ENCODE results near the gene PRPF8. TPM values are rescaled to one million over a fixed set of nuclear protein-coding genes. Genes with fewer than 3 reads are reported as not detected.

PRPF8 gene
- total RNA-seq, 3 donors from 2014 or later: 506 to 585 (median 522) TPM

DNA sequence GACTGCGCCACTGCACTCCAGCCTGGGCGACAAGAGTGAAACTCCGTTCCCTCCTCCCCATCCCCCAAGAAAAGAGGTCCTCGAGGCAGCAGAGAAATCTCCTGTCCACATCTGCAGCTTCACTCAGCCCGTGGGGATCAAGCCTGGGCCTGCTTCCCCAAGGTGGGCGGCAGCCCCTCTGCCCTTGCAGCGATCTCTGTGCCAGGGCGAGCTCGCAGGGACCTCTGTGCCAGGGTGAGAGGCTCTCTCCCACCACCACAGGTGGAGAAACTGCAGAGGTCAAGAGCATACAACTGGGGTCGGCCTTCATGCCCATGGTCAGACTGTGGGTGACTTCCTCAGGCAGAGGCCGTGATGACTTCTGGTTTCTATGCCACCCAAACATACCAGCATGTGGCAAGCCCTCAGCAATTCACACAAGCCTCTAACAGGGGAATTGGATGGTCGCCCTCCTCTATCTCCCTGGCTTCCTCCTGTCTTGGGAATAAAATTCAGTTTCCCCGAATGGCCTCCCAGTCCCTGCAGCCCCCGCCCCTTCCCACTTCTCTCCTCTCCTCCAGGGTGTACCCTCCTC lies 61.5 kb downstream of the PRPF8 start:
- Mint-ChIP-seq H3K4me3 (no peak overlapping the region), H3K9me3 (no peaks in the 10 kb centered on the region), H3K36me3 (ENCODE audit: insufficient read depth) (peaks cover 2% of the 10 kb centered on the region), H3K27me3 (ENCODE audit: low read depth) (peaks cover 4% of the 10 kb centered on the region), H3K4me1 (ENCODE audit: low read depth) (peaks cover 12% of the 10 kb centered on the region)
- no peak for DNase-seq
- ATAC-seq: no peak

DNA sequence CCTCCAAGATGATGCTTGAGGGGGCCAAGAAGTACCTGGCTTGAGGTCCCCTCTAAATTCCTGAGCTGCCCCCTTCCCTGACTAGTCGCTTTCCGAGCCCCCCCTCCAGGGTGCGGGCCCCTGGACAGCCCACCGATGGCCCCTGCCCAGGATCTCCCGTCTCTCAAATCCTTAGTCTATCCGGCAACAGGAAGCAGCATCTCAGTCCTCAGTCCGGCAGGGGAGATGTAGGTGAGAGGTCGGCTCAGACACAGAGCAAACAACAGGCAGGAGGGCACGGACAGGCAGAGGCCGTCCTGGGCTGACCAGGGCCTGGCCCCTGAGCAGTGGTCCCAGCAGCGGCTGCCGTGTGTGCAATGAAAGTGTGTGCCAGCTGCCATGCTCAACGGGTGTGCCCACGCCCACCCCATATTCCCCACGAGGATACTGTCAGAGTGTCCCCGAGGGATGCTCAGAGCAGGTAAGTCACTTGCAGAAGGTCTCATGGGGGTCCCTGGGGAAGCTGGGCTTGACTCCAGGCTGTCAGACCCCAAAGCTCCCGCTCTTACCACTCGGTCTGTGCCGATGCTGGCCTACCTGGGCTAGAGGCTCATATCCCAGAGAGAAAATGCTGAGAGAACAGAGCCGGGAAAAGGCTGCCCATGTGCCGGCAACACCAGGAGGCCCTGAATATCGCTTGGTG lies 63.3 kb downstream of the PRPF8 start:
- DNase-seq (no peak), ATAC-seq (no peak)
- Mint-ChIP-seq H3K27me3 (ENCODE audit: low read depth) (no peaks in the 10 kb centered on the region), H3K4me1 (ENCODE audit: low read depth) (peaks cover 1% of the 10 kb centered on the region), H3K4me3 (no peak overlapping the region), H3K36me3 (ENCODE audit: insufficient read depth) (peaks cover 2% of the 10 kb centered on the region), H3K9me3 (no peaks in the 10 kb centered on the region)

DNA sequence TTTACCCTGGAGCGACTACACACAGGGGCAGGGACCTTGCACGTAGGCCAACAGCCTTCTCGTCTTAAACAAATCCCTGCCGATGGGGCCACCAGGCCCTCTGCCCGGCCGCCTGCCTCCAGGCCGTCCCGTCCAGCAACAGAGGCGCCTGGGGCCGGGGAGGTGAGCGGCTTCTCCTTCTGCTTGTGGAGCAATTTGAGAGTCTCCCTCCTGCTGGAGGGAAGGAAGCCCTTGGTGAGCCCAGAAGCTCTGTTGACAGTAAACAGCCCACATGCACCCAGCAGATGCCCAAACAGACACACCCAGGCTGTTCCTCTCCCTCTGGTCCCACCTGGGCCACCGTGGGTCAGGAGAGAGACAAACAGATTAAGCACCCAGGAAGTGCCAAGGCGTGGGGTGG lies 64.2 kb downstream of the PRPF8 start:
- DNase-seq: no peak
- Mint-ChIP-seq H3K36me3 (ENCODE audit: insufficient read depth) (peaks cover 2% of the 10 kb centered on the region), H3K27me3 (ENCODE audit: low read depth) (no peaks in the 10 kb centered on the region), H3K9me3 (no peaks in the 10 kb centered on the region), H3K4me3 (no peak overlapping the region), H3K4me1 (ENCODE audit: low read depth) (no peaks in the 10 kb centered on the region)
- no peak for ATAC-seq

DNA sequence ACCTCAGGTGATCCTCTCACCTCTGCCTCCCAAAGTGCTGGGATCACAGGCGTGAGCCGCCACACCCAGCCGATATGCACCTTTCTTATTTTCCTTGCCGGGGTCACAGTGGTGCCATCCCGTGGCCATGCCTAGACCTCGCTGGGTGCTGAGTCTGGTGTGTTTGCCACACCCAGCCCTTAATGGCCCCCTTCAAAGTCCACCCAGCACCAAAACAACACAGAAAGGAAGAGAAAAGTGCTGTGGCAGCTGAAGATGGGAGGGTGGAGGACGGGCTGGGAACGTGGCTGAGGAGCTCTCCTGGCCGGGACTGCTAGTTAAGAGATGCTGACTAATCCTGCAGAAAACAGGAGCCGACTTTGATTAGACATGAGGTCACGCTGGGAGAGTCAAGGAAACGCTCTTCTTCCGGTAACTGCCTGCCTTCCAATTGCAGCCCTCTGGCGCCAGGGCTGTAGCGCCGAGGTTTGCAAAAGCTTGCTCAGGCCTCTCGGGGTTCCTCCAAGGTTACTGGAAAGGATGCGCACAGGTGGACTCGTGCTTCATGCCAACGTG lies 67.0 kb downstream of the PRPF8 start:
- ATAC-seq (no peak), DNase-seq (no peak)
- Mint-ChIP-seq H3K9me3 (no peaks in the 10 kb centered on the region), H3K4me3 (no peak overlapping the region), H3K27me3 (ENCODE audit: low read depth) (no peaks in the 10 kb centered on the region), H3K36me3 (ENCODE audit: insufficient read depth) (peaks cover 2% of the 10 kb centered on the region), H3K4me1 (ENCODE audit: low read depth) (no peaks in the 10 kb centered on the region)

DNA sequence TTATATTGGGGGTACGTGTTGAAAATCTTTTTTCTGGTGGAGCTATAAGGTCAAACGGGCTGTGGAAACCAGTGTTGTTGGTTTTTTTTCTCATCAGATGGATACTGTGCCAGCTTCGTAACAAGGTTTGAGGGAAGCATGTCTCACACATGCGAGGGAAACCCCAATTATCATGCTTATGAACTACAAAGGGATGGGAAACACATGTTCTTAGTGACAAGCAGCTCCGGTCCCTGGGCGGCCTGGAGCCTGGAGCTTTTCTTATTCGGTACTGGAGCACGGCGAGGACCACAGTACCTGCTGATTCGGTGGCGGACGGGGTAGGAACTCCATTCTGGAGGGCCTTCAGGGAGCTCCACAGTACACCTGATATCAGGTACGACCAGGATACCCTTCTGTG lies 68.6 kb downstream of the PRPF8 start:
- no peak for ATAC-seq
- H3K4me3 Mint-ChIP-seq: no peak overlapping the region

DNA sequence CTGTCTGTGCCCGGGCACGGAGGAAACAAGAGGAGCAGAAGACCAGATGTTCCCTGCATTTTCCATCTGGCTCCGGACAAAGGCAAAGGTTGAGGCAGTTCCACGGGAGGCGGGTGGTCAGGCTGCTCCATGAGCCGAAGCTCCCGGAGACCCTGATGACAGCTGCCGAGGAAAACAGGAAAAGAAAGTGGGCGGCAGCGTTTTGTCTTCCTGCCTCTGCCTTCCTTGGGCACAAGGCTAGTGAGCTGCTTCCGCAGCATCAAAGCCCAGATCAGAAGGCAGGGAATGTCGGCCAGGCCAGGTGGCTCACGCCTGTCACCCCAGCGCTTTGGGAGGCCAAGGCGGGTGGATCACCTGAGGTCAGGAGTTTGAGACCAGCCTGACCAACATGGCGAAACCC lies 72.3 kb downstream of the PRPF8 start:
- Mint-ChIP-seq H3K4me3 (no peak overlapping the region), H3K27me3 (ENCODE audit: low read depth) (no peaks in the 10 kb centered on the region), H3K36me3 (ENCODE audit: insufficient read depth) (no peaks in the 10 kb centered on the region), H3K9me3 (no peaks in the 10 kb centered on the region), H3K4me1 (ENCODE audit: low read depth) (peaks cover 13% of the 10 kb centered on the region)
- ATAC-seq (no peak), DNase-seq (no peak)

More for the DNA sequence above, 68.6 kb downstream of the PRPF8 start:
- H3K4me1 Mint-ChIP-seq (ENCODE audit: low read depth): no peaks in the 10 kb centered on the region
- DNase-seq: no peak
- no peaks in the 10 kb centered on the region for H3K27me3 Mint-ChIP-seq (ENCODE audit: low read depth)
- H3K36me3 Mint-ChIP-seq (ENCODE audit: insufficient read depth): peaks cover 2% of the 10 kb centered on the region
- H3K9me3 Mint-ChIP-seq: no peaks in the 10 kb centered on the region

DNA sequence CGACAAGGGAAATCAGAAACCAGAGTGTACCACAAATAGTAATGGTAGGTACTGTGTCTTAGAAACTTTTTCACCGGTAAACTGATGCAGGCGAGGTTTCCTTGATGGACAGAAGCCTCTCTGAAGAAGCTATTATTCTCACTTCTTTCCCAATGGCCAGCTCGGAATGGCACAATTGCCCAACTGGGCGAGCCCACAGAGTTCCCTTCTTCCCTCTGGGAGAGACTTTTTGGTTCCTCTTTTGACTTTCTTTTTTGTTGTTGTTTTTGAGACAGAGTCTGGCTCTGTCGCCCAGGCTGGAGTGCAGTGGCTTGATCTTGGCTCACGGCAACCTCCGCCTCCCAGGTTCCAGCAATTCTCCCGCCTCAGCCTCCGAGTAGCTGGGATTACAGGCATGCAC lies 73.0 kb downstream of the PRPF8 start:
- DNase-seq: no peak
- no peak for ATAC-seq
- no peaks in the 10 kb centered on the region for H3K36me3 Mint-ChIP-seq (ENCODE audit: insufficient read depth)
- H3K4me3 Mint-ChIP-seq: no peak overlapping the region
- no peaks in the 10 kb centered on the region for H3K9me3 Mint-ChIP-seq
- peaks cover 20% of the 10 kb centered on the region for H3K4me1 Mint-ChIP-seq (ENCODE audit: low read depth)
- no peaks in the 10 kb centered on the region for H3K27me3 Mint-ChIP-seq (ENCODE audit: low read depth)

DNA sequence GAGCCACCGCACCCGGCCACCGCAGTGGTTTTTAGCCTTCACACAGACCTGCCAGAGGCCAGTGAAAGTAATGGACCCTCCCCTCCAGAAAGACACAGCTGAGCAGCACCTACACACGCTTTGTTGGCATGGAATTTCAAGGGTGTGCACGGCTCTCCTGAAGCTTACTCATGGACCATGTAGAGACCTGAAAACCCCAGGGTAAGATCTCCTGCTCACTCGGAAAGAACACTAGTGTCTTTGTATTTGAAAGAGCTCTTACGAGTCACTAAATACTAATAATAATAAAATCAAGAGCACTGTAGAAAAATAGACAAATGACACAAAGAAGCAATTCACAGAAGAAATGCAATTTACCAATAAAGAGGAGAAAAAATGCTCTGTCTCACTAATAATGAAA lies 76.0 kb downstream of the PRPF8 start:
- H3K27me3 Mint-ChIP-seq (ENCODE audit: low read depth): no peaks in the 10 kb centered on the region
- peaks cover 26% of the 10 kb centered on the region for H3K4me1 Mint-ChIP-seq (ENCODE audit: low read depth)
- H3K36me3 Mint-ChIP-seq (ENCODE audit: insufficient read depth): no peaks in the 10 kb centered on the region
- no peak for ATAC-seq
- DNase-seq: no peak
- no peak overlapping the region for H3K4me3 Mint-ChIP-seq
- H3K9me3 Mint-ChIP-seq: no peaks in the 10 kb centered on the region

DNA sequence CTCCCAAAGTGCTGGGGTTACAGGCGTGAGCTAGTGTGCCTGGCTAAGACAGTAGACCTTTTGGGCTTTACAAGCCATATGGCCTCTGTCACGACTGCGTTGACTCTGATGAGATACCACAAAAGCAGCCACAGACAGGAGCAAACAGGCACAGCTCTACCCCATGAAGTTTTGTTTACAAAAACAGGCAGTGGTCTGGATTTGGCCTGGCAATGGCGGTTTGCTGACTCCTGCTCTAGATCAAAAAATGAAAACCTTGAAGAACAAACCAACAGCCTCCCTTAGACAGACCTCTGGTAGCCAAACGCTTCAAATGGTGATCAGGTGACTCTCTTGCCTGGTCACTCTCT lies 76.7 kb downstream of the PRPF8 start:
- no peak for DNase-seq
- peak overlapping the region; percentile 29 for H3K4me3 Mint-ChIP-seq

DNA sequence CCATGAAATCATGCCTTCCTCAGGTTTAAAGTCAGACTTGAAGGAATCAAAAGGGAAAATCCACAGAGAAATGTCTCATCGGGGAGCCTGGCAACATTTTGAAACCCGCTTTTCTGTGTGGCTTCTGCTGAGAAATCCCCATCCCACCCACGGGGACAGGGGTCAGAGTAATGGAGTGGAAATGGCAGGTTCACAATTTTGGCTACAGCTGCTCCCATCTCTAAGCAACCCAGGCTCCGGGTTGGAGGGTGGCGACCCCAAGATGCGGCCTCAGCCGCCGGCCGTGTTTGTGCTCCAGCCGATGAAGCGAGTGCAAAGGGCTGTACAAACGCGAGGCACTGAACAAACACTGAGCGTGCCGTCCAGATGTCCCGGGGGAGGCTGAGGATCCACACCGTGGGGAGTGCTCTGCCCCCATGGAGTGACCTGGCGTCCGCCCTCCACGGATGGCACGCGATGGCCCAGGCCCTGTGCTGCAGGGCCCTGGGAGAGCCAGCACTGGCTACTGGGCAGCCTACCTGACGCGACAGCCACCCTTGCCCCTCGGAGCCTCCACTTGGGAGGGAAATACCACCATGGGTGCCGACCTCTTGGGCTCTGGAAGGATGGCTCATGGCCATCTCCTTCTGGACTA lies 78.2 kb downstream of the PRPF8 start:
- Mint-ChIP-seq H3K4me1 (ENCODE audit: low read depth) (peaks cover 26% of the 10 kb centered on the region), H3K9me3 (peaks cover 4% of the 10 kb centered on the region), H3K4me3 (no peak overlapping the region), H3K36me3 (ENCODE audit: insufficient read depth) (no peaks in the 10 kb centered on the region), H3K27me3 (ENCODE audit: low read depth) (no peaks in the 10 kb centered on the region)
- DNase-seq (no peak), ATAC-seq (no peak)

More for the DNA sequence above, 76.7 kb downstream of the PRPF8 start:
- no peaks in the 10 kb centered on the region for H3K36me3 Mint-ChIP-seq (ENCODE audit: insufficient read depth)
- ATAC-seq: no peak
- H3K4me1 Mint-ChIP-seq (ENCODE audit: low read depth): peaks cover 26% of the 10 kb centered on the region
- no peaks in the 10 kb centered on the region for H3K27me3 Mint-ChIP-seq (ENCODE audit: low read depth)
- no peaks in the 10 kb centered on the region for H3K9me3 Mint-ChIP-seq

DNA sequence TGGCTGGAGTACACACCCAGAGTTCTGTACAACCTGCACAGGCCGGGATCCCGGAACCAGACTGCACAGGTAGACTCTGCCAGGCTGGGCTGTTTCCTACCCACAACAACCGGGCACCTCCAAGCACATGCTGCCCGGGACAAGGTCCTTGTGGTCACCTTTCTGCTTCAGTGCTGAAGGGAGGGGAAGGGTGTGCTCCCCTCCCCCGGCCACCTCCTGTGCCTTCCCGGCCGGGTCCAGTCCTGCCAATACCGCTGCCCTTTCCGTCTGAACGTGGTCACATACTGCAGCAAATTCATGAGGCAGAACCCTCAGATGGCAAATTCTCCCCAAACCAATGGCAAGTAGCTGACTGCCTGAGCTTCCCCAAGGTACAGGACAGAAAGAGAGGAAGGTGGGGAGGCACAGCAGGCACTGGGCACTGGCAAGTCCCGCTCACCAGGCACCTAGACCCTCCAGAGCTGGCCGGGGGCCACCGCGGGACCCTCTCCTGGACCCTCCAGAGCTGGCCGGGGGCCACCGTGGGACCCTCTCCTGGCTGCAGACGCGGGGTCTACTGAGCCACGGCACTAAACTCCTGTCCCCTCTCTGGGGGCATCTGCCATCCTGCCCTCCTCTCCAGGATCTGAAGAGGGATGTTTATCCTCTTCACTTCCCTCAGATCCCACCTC lies 78.9 kb downstream of the PRPF8 start:
- peaks cover 5% of the 10 kb centered on the region for H3K9me3 Mint-ChIP-seq
- peaks cover 26% of the 10 kb centered on the region for H3K4me1 Mint-ChIP-seq (ENCODE audit: low read depth)
- H3K4me3 Mint-ChIP-seq: no peak overlapping the region
- ATAC-seq (no peak), DNase-seq (no peak)
- no peaks in the 10 kb centered on the region for H3K36me3 Mint-ChIP-seq (ENCODE audit: insufficient read depth)
- H3K27me3 Mint-ChIP-seq (ENCODE audit: low read depth): no peaks in the 10 kb centered on the region

DNA sequence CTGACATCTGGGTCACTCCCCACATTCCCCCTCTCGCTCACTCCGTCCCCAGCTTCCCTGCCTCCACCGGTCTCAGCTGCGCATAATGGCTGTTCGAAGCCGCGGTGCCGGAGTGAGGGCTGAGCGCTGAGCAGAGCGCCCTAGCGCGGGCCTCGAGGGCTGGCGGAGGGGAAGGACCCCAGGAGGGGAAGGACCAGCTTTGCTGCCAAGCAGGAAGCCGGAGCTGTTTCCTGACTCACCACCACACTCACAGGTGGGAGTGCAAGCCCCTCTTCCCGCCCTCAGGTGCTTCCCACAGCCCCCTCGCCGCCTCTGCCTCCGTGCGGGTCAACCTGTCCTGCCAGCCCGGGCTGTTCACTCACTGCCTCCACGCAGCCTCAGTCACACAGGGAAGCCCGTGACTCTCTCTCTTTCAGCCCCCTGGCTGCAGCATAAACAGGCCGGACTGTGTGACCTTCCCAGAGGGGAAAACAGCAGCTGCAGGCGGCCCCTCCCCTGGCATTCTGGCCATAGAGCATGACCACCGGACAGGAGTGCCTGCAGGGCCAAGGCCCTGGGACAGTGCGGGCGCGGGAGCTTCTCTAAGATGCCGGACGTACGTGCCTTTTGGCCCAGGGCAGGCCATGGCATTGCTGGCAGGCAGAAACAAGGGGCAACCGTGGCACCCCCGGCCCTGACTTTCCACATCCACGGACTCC lies 79.7 kb downstream of the PRPF8 start:
- Mint-ChIP-seq H3K4me3 (no peak overlapping the region), H3K27me3 (ENCODE audit: low read depth) (no peaks in the 10 kb centered on the region), H3K36me3 (ENCODE audit: insufficient read depth) (no peaks in the 10 kb centered on the region), H3K9me3 (peaks cover 5% of the 10 kb centered on the region), H3K4me1 (ENCODE audit: low read depth) (peaks cover 26% of the 10 kb centered on the region)
- no peak for ATAC-seq
- no peak for DNase-seq

DNA sequence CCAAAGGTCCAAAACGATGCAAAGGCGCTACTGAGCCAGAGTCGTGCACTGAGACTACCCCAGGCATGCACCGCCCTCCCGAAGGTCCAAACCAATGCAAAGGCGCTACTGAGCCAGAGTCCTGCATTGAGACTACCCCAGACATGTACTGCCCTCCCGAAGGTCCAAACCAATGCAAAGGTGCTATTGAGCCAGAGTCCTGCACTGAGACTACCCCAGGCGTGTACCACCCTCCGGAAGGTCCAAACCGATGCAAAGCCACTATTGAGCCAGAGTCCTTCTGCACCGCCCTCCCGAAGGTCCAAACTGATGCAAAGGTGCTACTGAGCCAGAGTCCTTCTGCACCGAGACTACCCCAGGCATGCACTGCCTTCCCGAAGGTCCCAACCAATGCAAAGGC lies 83.1 kb downstream of the PRPF8 start:
- DNase-seq (no peak), ATAC-seq (no peak)
- Mint-ChIP-seq H3K36me3 (ENCODE audit: insufficient read depth) (no peaks in the 10 kb centered on the region), H3K4me3 (no peak overlapping the region), H3K9me3 (peaks cover 5% of the 10 kb centered on the region), H3K4me1 (ENCODE audit: low read depth) (peaks cover 6% of the 10 kb centered on the region), H3K27me3 (ENCODE audit: low read depth) (no peaks in the 10 kb centered on the region)

Data from activated T-cell treated with anti-CD3 and anti-CD28 coated beads, Interleukin-2, amount 50 U/mL, for 4 hours (primary cell).